B cell (primary cell): ENCODE results near the gene EPB41L2.

Experiments used
- EZH2 ChIP-seq: IDR thresholded peaks from 2 replicates; pipeline ENCODE4 v1.6.1; 2012; ENCODE audit warnings: borderline replicate concordance, low read depth, mild to moderate bottlenecking, moderate library complexity, low read length; ENCODE audit not compliant: insufficient read depth, poor library complexity, severe bottlenecking
- TF ChIP-seq, protein P1 (sequence below): fragments of 200-600 bp; IDR thresholded peaks from one replicate; pipeline ENCODE4 v1.8.0; 2022; ENCODE audit warnings: antibody characterized with exemption, mild to moderate bottlenecking

GRCh38 chr6:130920969-130921368, 142.1 kb downstream of the EPB41L2 start:
- no peak for TF ChIP-seq EZH2
- TF ChIP-seq, protein P1, sequence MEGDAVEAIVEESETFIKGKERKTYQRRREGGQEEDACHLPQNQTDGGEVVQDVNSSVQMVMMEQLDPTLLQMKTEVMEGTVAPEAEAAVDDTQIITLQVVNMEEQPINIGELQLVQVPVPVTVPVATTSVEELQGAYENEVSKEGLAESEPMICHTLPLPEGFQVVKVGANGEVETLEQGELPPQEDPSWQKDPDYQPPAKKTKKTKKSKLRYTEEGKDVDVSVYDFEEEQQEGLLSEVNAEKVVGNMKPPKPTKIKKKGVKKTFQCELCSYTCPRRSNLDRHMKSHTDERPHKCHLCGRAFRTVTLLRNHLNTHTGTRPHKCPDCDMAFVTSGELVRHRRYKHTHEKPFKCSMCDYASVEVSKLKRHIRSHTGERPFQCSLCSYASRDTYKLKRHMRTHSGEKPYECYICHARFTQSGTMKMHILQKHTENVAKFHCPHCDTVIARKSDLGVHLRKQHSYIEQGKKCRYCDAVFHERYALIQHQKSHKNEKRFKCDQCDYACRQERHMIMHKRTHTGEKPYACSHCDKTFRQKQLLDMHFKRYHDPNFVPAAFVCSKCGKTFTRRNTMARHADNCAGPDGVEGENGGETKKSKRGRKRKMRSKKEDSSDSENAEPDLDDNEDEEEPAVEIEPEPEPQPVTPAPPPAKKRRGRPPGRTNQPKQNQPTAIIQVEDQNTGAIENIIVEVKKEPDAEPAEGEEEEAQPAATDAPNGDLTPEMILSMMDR: no peak
